Spleen (tissue), 11 donors: ENCODE data around the gene CLDN34. TPM values are rescaled to one million over a fixed set of nuclear protein-coding genes. Genes with fewer than 3 reads are reported as not detected.

Source experiments
- DNase-seq: peaks from one replicate; pipeline ENCODE4 v3.0.0-alpha.2; 2020
- H3K27ac ChIP-seq, 8 donors: fragments of 200-600 bp; sonication (generic) in 7 of 8; 1 replicate in 4 of 8; 2 replicates in 4 of 8; pipeline versions ENCODE4 v1.5.0 to v1.8.0; 2016 to 2021; ENCODE audit warnings: inconsistent platforms in 4 of 8, mild to moderate bottlenecking in 4 of 8, moderate library complexity in 1 of 8
- H3K27me3 ChIP-seq, 7 donors: fragments of 200-600 bp; sonication (generic) in 6 of 7; replicated peaks in 1 of 7; 1 replicate in 4 of 7; 2 replicates in 3 of 7; pipeline versions ENCODE4 v1.5.0 to v1.8.0; 2016 to 2021; ENCODE audit warnings: inconsistent platforms in 3 of 7, mild to moderate bottlenecking in 1 of 7
- H3K36me3 ChIP-seq, 6 donors: fragments of 200-600 bp; sonication (generic) in 5 of 6; 1 replicate in 4 of 6; 2 replicates in 2 of 6; pipeline versions ENCODE4 v1.5.0 to v1.8.0; 2016 to 2021; ENCODE audit warnings: inconsistent platforms in 2 of 6
- H3K4me1 ChIP-seq, 6 donors: fragments of 200-600 bp; sonication (generic) in 5 of 6; 1 replicate in 3 of 6; 2 replicates in 3 of 6; pipeline versions ENCODE4 v1.5.0 to v1.8.0; 2016 to 2021; ENCODE audit warnings: inconsistent platforms in 3 of 6
- H3K4me3 ChIP-seq, 8 donors: fragments of 200-600 bp; sonication (generic) in 7 of 8; 1 replicate in 4 of 8; 2 replicates in 4 of 8; pipeline versions ENCODE4 v1.5.0 to v1.8.0; 2016 to 2021; ENCODE audit warnings: inconsistent platforms in 4 of 8, mild to moderate bottlenecking in 4 of 8, moderate library complexity in 2 of 8
- H3K9me3 ChIP-seq, 8 donors: fragments of 200-600 bp; sonication (generic) in 7 of 8; 1 replicate in 4 of 8; 2 replicates in 4 of 8; pipeline versions ENCODE4 v1.5.0 to v1.8.0; 2016 to 2021; ENCODE audit warnings: inconsistent platforms in 4 of 8
- POLR2A ChIP-seq, 3 donors: fragments of 450-650 bp; IDR thresholded peaks; one replicate each; pipeline ENCODE4 v1.5.1; 2017; ENCODE audit warnings: antibody characterized with exemption in 3 of 3, mild to moderate bottlenecking in 1 of 3
- POLR2AphosphoS5 ChIP-seq, 3 donors: sonication (generic); formaldehyde crosslinking; IDR thresholded peaks; one replicate each; pipeline ENCODE4 v1.5.1; 2017; ENCODE audit warnings: antibody characterized with exemption in 3 of 3
- WGBS, 5 donors: extraction: QIAGEN DNeasy Blood & Tissue Kit in 3 of 5; methylation state at CpG; one replicate each; pipeline versions ENCODE4 v1.1.5 to v1.1.7; 2013 to 2018; 5-methylcytosine and 5-hydroxymethylcytosine counted together
- intact Hi-C: fragments of 100-400 bp; cut with DNase I; formaldehyde crosslinking; loops from one replicate; pipeline ENCODE4 v1.15.0; 2023; ENCODE audit warnings: low total_unique reads
- polyA plus RNA-seq, 3 donors: library from polyadenylated mRNA; stranded (reverse); fragments of 200-250 nt; gene quantifications; one replicate each; pipeline ENCODE4 v1.2.1, GENCODE V29; 2013
- total RNA-seq, 7 donors: library from RNA; depleted of rRNA in 3 of 7; stranded (reverse); fragments of >200 nt in 3 of 7; fragmentation: NEBNext Ultra II Directional in 4 of 7; extraction: Animal tissue kit (Norgen Biotek cat#: 25700) in 4 of 7; gene quantifications; one replicate each; pipeline versions ENCODE4 v1.1.0 to v1.2.1, GENCODE V29; 2016 to 2021
- TF ChIP-seq, protein P1 (sequence below), 11 experiments: fragments of 200-600 bp in 7 of 11; fragments of 450-650 bp in 4 of 11; sonication (generic) in 4 of 11; IDR thresholded peaks in 8 of 11; conservative IDR thresholded peaks in 3 of 11; 1 replicate in 7 of 11; 2 replicates in 4 of 11; pipeline versions ENCODE4 v1.4.0 to v1.8.0; 2016 to 2021; ENCODE audit warnings: antibody characterized with exemption in 11 of 11, inconsistent platforms in 4 of 11, mild to moderate bottlenecking in 1 of 11
- donor health status: healthy with polysubstance abuse.
- donor health status: DM: no; HTN: no; CAD: no; lungs with moderate emphysema.
- donor health status: DM: no; HTN: no; CAD: no.
- donor health status: Bipolar disorder and iron deficiency.
- donor health status: healthy.
- donor health status: DM: no; HTN: no; CAD: no.
- donor health status: DM: yes; HTN: yes; CAD: no.

CLDN34 gene
- total and polyA plus RNA-seq, 10 donors, result not detected

DNA sequence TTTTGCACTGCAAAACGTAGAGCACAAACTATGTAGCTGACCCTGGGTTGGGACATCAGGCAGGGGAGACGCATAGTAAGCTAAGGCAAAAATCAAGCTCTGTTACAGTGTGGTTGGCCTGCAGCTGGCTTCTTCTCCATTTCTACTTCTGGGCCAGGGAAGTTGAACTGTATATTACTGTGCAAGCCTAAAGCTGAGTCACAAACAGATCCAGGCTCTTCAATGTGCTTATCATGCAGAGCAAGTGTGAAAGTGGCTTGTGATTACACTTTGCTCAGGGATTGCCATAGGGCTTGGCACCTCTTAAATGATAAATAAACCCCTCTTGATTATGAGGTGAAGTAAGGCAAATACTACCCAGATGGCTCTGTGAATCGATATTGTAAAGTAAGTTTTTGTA lies 40.5 kb downstream of the CLDN34 start:
- TF ChIP-seq, protein P1, sequence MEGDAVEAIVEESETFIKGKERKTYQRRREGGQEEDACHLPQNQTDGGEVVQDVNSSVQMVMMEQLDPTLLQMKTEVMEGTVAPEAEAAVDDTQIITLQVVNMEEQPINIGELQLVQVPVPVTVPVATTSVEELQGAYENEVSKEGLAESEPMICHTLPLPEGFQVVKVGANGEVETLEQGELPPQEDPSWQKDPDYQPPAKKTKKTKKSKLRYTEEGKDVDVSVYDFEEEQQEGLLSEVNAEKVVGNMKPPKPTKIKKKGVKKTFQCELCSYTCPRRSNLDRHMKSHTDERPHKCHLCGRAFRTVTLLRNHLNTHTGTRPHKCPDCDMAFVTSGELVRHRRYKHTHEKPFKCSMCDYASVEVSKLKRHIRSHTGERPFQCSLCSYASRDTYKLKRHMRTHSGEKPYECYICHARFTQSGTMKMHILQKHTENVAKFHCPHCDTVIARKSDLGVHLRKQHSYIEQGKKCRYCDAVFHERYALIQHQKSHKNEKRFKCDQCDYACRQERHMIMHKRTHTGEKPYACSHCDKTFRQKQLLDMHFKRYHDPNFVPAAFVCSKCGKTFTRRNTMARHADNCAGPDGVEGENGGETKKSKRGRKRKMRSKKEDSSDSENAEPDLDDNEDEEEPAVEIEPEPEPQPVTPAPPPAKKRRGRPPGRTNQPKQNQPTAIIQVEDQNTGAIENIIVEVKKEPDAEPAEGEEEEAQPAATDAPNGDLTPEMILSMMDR (IDR thresholded peaks at IDR 0.05 in 8 of 11, conservative IDR thresholded peaks at IDR 0.05 in 3 of 11), result no peak
- TF ChIP-seq POLR2AphosphoS5 (IDR thresholded peaks at IDR 0.05) (no peak), POLR2A (IDR thresholded peaks at IDR 0.05) (no peak)
- WGBS, 5 donors, result 57 to 84% (median 60%) methylated on average over 3 of the region's 3 CpGs
- Histone ChIP-seq H3K4me1 (peaks cover 0 to 33% (median 19%) of the 10 kb centered on the region in 6 donors), H3K4me3 (no peak overlapping the region), H3K27me3 (no peaks in the 10 kb centered on the region), H3K36me3 (no peaks in the 10 kb centered on the region), H3K27ac (no peak overlapping the region), H3K9me3 (no peaks in the 10 kb centered on the region)
- intact Hi-C loops, result no loop called here
- DNase-seq, result no peak

GRCh38 chrX:10008483-10009056 lies 41.4 kb downstream of the CLDN34 start:
- TF ChIP-seq POLR2AphosphoS5 (IDR thresholded peaks at IDR 0.05), result no peak
- no peak for TF ChIP-seq POLR2A (IDR thresholded peaks at IDR 0.05)
- TF ChIP-seq, protein P1 (IDR thresholded peaks at IDR 0.05 in 8 of 11, conservative IDR thresholded peaks at IDR 0.05 in 3 of 11), result no peak
- Histone ChIP-seq H3K36me3 (no peaks in the 10 kb centered on the region), H3K9me3 (no peaks in the 10 kb centered on the region), H3K4me3 (no peak overlapping the region), H3K27me3 (no peaks in the 10 kb centered on the region), H3K27ac (no peak overlapping the region), H3K4me1 (peaks cover 0 to 41% (median 19%) of the 10 kb centered on the region in 6 donors)
- intact Hi-C loops, result no loop called here
- 87 to 100% (median 91%) methylated on average over 1 to 2 of the region's 2 CpGs for WGBS, 5 donors
- no peak for DNase-seq

- TF ChIP-seq POLR2A (IDR thresholded peaks at IDR 0.05) (no peak), POLR2AphosphoS5 (IDR thresholded peaks at IDR 0.05) (no peak)
- TF ChIP-seq, protein P1 (IDR thresholded peaks at IDR 0.05 in 8 of 11, conservative IDR thresholded peaks at IDR 0.05 in 3 of 11), result no peak
- Histone ChIP-seq H3K27ac (peak overlapping the region in 2 of 8 donors; percentile 67 to 80), H3K36me3 (no peaks in the 10 kb centered on the region), H3K4me1 (peaks cover 0 to 48% (median 24%) of the 10 kb centered on the region in 6 donors), H3K27me3 (peaks cover 0 to 11% (median 0%) of the 10 kb centered on the region in 7 donors), H3K9me3 (no peaks in the 10 kb centered on the region), H3K4me3 (no peak overlapping the region)
- WGBS, 5 donors, result 36 to 62% (median 47%) methylated on average over 1 of the region's 1 CpG
- intact Hi-C loops, result no loop called here
- no peak for DNase-seq
Measured at GRCh38 chrX:10009741-10010140, 42.6 kb downstream of the CLDN34 start.

DNA sequence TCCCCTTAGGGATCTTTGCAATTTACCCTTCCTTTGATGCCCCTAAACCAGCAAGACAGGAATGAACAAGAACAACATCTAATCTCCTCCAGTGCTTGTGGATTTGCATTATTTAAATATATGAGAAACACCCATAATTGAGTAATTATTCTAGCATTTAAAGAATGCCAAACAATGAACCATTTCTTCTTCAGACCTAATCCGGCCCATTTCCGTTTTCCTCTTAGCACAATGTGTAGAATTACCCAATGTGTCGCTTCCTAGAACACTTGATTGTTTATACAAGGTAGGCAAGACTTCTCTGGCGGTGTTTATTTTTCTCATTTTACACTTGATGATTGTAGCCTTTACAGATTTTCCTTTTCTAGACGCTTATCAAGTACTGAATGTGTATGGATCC lies 43.5 kb downstream of the CLDN34 start:
- peaks cover 0 to 13% (median 0%) of the 10 kb centered on the region in 7 donors for H3K27me3 ChIP-seq
- 23 to 55% (median 31%) methylated on average over 5 of the region's 5 CpGs for WGBS, 5 donors
- intact Hi-C loops, result no loop called here
- no peaks in the 10 kb centered on the region for H3K36me3 ChIP-seq
- DNase-seq, result no peak
- peak overlapping the region in 7 of 8 donors; percentile 0 to 80 (median 61) for H3K27ac ChIP-seq
- peaks cover 0 to 48% (median 24%) of the 10 kb centered on the region in 6 donors for H3K4me1 ChIP-seq
- peak overlapping the region in 1 of 8 donors; percentile 17 for H3K4me3 ChIP-seq
- H3K9me3 ChIP-seq, result no peaks in the 10 kb centered on the region
- TF ChIP-seq POLR2A (IDR thresholded peaks at IDR 0.05), result no peak
- TF ChIP-seq, protein P1 (IDR thresholded peaks at IDR 0.05 in 8 of 11, conservative IDR thresholded peaks at IDR 0.05 in 3 of 11), result no peak
- no peak for TF ChIP-seq POLR2AphosphoS5 (IDR thresholded peaks at IDR 0.05)
